Stimulated activated CD4-positive, alpha-beta T cell treated with anti-CD3 and anti-CD28 coated beads, Interleukin-1b, Interleukin-23, amount 100 ng/mL, for 1 hour (primary cell): ENCODE data around the gene TRIM44.
"Not testable (repeated sequence)": the region's sequence is repeated elsewhere in the genome, so short reads cannot be mapped to it uniquely, and the experiment has no call there.

ENCODE experiments used
- DNase-seq, 2 donors: peaks; one replicate each; pipeline ENCODE4 v3.0.0-alpha.2; 2020; ENCODE audit warnings: low read depth in 2 of 2

The TRIM44 gene

GRCh38 chr11:35815556-35816315 is 153.2 kb downstream of the TRIM44 start:
- no peak for DNase-seq

GRCh38 chr11:35820614-35821013 is 158.0 kb downstream of the TRIM44 start:
- no peak for DNase-seq

GRCh38 chr11:35822815-35823495 is 160.4 kb downstream of the TRIM44 start:
- no peak for DNase-seq

- DNase-seq: no peak
Measured at GRCh38 chr11:35823742-35824298, 161.2 kb downstream of the TRIM44 start.

- no peak for DNase-seq
Measured at GRCh38 chr11:35825386-35825785, 162.8 kb downstream of the TRIM44 start.

GRCh38 chr11:35826006-35826405 is 163.4 kb downstream of the TRIM44 start:
- DNase-seq: no peak

- no peak for DNase-seq
Measured at GRCh38 chr11:35826949-35827348, 164.4 kb downstream of the TRIM44 start.

GRCh38 chr11:35836205-35836604 is 173.6 kb downstream of the TRIM44 start:
- DNase-seq: no peak

- no peak for DNase-seq
Measured at GRCh38 chr11:35838071-35838470, 175.5 kb downstream of the TRIM44 start.

- not testable (repeated sequence) for DNase-seq
Measured at GRCh38 chr11:35838697-35839367, 176.3 kb downstream of the TRIM44 start.

- no peak for DNase-seq
Measured at GRCh38 chr11:35839368-35840161, 177.0 kb downstream of the TRIM44 start.

GRCh38 chr11:35841733-35842132 is 179.2 kb downstream of the TRIM44 start:
- DNase-seq: no peak

GRCh38 chr11:35842958-35843357 is 180.4 kb downstream of the TRIM44 start:
- DNase-seq: no peak

- no peak for DNase-seq
Measured at GRCh38 chr11:35844579-35844978, 182.0 kb downstream of the TRIM44 start.

GRCh38 chr11:35845860-35846259 is 183.3 kb downstream of the TRIM44 start:
- DNase-seq: no peak

- DNase-seq: no peak
Measured at GRCh38 chr11:35846874-35847273, 184.3 kb downstream of the TRIM44 start.

- DNase-seq: no peak
Measured at GRCh38 chr11:35847473-35847872, 184.9 kb downstream of the TRIM44 start.

- no peak for DNase-seq
Measured at GRCh38 chr11:35848616-35849015, 186.0 kb downstream of the TRIM44 start.

GRCh38 chr11:35850191-35850590 is 187.6 kb downstream of the TRIM44 start:
- no peak for DNase-seq

- DNase-seq: no peak
Measured at GRCh38 chr11:35851342-35851741, 188.8 kb downstream of the TRIM44 start.

- no peak for DNase-seq
Measured at GRCh38 chr11:35852056-35852455, 189.5 kb downstream of the TRIM44 start.

GRCh38 chr11:35853971-35854370 is 191.4 kb downstream of the TRIM44 start:
- DNase-seq: no peak
